CD4-positive, alpha-beta T cell treated with Interferon alpha-2 for 1 hour (primary cell): Measurements from ENCODE around the gene PLIN5.

Experiments used
- DNase-seq, 2 donors: peaks; one replicate each; pipeline ENCODE4 v3.0.0-alpha.2; 2020 to 2022

The PLIN5 gene

DNA sequence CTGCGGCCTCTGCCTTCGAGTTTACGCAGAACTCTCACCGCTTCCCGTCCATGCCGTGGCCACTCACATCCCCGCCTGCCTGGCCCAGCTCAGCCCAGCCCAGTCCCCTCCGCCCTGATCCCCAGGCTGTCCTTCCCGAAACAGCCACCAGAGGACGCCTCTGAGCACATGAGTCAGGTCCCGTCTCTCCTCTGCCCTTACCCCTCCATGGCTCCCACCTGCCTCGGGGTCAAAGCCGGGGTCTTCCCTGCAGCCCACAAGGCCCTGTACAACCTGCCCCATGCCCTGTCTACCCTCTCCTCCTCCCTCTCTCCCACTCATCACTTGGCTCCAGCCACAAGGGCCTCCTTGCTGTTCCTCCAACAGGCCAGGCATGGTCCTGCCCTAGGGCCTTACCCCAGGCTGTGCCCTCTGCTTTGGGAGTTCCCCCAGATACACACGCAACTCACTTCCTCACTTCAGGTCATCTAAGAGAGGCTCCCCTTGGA lies 32.6 kb upstream of the PLIN5 start:
- peak; percentile 57 to 61 for DNase-seq

DNA sequence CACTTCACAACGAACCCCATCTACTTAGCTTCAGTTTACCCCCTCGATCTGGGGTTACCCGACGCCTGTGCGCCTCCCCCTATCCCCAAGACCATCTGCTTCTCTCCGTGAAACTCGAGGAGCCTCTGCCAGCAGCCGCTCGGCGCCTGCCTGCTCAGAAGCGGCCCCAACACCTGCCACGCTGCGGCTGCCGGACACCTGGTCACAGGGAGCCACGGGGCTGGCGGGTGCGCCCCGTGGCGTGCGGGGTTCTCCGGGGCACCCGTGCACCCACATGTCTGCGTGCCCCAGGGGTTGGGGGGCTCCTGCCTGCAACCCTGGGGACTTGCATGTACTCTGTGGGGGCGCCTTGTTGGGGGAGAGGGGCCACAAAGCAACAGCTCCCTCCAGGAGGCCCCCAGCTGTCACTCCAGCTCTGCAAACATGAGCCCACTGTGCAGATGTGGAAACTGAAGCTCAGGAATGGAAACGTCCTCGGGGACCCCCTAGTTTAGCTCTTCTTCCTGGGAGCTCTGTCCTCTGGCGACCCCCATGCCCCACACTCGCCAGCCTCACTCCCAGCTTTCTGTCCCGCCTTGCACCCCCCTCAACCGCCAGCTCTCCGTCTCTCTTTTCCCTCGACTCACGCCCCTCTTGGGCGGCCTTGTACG lies 31.5 kb upstream of the PLIN5 start:
- DNase-seq = no peak

DNA sequence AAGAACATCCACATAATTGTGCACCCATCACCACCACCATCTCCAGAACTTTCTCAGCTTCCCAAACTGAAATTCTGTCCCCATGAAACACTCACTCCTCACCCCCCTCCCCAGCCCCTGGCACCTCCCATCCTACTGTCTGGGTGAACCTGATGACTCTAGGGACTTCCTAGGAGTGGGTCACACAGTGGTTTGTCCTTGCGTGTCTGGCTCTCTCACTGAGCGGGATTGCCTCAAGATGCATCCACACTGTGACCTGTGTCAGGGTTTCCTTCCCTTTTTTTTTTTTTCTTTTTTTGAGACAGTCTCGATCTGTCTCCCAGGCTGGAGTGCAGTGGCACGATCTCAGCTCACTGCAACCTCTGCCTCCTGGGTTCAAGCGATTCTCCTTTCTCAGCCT lies 28.5 kb upstream of the PLIN5 start:
- DNase-seq = peak in 1 of 2 donors; percentile 72

DNA sequence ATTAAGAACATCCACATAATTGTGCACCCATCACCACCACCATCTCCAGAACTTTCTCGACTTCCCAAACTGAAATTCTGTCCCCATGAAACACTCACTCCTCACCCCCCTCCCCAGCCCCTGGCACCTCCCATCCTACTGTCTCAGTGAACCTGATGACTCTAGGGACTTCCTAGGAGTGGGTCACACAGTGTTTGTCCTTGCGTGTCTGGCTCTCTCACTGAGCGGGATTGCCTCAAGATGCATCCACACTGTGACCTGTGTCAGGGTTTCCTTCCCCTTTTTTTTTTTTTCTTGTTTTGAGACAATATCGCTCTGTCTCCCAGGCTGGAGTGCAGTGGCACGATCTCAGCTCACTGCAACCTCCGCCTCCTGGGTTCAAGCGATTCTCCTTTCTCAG lies 27.1 kb upstream of the PLIN5 start:
- peak in 1 of 2 donors; percentile 72 for DNase-seq

DNA sequence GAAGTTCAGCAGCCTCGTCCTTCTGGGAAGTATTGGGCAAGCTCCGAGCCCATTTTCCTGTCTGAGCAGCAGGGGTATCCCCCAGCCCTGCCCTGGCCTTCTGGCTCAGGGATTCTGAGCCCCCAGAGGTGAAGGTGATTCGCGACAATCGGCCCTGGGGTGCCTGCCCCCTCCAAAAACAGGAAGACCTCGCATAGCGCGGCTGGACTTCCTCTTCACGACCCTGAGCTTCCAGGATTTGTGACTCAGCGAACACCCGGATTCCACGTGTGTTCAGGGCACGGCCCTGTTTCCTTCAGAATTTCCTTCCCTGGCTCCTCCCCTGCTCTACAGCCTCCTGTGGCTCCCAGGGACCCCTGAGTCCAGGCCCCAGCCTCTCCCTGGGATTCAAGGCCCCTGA lies 24.5 kb upstream of the PLIN5 start, which contains the start of gene SEMA6B:
TSS of gene SEMA6B (minus strand) at position 116 of the 400 bp plus-strand sequence. CDS start 1,227 bp downstream, outside the sequence.
- DNase-seq = peak in 1 of 2 donors; percentile 73

DNA sequence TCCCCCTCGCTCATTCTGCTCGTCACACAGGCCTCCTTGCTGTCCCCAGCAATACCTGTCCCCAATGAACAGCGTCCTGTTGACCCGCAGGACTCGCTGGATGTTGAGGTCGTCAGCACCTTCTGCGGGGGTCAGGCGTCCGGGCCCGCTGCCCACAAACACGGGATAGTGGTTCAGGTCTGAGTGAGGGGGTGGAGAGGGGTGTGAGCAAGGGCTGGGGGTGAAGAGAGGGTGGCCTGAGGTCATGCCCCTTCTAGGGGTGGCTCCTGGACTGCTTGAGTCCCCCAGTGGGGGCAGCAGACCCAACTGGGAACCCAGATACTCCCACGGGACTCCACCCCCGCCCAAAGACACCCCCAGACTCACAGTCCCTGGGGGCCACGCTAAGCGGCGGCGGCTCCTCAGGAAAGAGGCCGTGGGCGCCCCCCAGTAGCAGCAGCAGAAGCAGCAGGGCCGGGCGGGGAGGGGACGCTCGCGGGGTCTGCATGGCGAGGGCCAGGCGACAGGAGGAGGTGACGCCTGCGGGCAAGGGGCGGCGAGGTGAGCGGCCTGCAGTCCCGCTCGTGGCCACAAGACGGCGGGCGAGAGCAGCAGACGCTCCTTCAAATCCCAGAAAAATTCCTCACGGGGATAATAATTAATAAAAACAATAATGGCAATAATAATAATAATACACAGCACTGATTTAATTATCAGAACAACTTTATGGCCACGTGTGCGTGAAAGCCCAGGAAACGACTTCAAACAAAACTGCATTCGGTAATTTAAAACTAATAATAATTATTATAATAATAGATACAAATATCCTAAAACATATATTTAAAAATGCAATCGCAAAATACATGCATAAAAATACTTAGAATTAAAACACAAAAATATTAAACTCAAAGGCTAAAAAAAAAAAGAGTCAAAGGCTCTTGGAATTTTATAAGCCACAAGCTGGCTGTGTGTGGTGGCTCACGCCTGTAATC lies 23.2 kb upstream of the PLIN5 start:
- peak in 1 of 2 donors; percentile 23 for DNase-seq

DNA sequence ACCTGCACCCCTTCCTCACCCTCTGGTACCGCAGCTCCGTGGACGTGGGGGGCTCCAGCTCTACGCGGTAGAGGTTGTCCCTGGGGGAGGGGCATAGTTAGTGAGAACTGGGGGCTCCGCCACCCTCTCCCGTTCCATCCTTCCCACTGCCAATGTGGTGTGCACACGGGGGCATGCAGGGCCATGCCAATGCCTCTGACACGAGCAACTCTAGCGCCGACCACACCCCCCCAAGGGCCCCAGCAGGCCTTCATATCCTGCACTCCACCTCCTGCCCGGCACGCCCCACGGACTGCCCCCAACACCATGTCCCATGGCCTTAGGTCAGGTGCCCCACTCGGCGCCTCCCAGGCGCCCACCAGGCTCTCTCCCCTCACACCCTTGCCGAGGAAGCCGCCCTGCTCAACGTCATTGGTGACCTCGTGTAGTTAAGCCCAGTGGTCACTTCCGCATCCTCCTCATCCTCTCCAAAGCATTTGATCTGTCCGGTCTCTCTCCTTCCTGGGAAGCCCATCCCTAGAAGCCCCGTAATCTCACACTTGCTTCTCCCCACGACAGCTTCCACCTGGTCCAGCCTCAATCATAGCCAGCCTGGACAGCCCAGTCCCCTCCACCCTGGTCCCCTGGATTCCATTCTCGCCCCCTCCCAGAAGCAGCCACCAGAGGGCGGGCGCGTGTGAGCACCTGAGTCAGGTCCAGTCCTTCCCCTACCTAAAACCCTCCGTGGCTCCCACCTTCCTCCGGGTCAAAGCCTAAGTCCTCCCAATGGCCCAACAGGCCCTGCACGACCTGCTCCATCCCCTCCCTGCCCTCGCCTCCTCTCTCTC lies 22.3 kb upstream of the PLIN5 start:
- no peak for DNase-seq

DNA sequence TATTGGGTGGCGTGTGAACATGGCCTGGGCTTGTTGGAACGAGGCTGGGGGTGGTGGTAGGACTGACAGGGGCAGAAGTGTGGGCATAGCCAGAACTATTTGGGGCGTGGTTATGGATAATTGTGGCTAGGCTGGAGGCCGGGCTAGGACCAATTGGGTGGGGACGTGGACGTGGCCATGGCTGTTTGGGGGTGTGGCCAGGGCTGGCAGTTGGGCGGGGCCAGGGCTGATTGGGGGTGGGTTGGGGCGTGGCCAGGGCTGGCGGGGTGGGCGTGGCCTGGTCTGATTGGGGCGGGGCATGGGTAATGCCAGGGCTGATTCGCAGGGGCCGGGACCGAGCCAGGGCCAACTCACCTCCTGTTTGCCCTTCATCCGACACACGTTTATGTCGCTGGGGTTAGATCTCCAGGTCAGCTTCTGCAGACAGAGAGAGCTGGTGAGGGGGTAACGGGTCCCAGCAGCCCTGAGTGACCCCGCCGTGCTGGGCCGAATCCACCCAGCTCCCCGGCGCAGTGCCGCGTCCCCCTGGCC lies 21.6 kb upstream of the PLIN5 start:
- no peak for DNase-seq

DNA sequence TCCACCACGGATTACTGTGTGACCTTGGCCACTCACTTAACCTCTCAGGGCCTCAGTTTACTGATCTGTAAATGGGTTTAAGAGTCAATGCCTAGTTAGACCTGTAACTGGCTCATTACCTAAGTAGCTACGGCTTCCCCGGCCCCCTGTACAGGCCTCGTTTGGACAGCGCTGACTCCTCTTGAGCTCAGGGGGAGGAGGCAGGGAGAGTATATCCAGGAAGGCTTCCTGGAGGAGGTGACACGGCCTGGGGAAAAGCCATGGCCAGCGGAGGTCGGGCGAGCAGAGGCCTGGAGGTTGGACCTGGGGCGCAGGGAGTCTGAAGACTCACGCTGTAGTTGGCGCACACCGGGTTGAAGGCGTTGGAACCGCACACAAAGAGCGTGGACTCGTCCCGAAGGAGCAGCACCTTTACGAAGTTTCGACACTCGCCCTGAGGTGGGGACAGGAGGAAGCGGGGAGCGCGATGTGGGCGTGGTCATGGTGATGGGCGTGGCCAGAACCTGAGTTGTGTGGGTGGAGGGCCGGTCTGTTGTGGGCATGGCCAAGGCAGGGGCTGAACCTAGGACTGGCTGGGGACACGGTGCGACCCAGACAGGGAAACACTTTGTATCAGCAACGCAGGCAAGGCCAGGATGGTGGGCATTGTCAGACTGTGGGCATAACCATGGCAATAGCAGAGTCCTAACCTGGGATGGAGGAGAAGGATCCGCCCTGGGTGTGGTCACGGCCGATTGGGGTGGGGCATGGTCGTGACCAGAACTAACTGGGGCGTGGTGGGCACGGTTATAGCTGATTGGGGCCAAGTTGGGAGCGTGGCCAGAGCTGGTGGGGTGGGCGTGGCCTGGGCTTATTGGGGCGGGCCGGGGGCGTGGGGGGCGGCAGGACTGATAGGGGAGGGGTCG lies 20.9 kb upstream of the PLIN5 start:
- DNase-seq = no peak

DNA sequence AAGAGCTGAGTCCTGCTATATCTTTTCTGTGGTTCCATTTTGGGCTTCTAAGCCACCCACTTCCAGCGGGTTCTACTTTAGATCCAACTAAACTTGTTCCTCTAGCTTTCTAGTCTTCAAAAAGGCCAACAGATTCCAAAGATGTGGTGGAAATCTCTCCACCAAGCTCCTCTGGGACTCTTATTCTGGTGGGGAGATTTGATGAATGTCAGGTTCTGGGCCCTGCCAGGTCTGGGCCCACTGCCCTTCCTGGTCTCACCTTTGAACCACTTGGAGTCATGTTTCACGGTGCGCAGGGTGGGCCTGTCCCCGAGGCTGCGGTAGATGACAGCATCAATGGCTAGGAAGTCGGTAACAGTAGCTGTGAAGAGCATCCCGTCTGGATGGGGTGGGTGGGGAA lies 19.7 kb upstream of the PLIN5 start:
- no peak for DNase-seq

DNA sequence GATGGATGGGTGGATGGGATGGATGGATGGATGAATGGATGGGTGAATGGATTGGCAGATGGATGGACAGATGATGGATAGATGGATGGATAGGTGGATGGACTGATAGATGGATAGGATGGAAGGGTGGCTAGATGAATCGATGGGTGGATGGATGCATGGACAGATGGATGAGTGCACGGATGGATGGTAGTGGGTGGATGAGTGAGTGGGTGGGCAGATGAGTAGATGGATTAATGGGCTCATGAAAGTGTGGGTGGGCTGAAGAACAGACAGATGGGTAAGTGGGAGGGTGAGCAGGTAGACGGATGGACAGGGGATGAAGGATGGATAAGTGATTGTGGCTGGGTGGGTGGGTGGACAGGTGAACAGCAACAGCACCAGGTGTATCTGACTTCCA lies 18.8 kb upstream of the PLIN5 start:
- DNase-seq = no peak

DNA sequence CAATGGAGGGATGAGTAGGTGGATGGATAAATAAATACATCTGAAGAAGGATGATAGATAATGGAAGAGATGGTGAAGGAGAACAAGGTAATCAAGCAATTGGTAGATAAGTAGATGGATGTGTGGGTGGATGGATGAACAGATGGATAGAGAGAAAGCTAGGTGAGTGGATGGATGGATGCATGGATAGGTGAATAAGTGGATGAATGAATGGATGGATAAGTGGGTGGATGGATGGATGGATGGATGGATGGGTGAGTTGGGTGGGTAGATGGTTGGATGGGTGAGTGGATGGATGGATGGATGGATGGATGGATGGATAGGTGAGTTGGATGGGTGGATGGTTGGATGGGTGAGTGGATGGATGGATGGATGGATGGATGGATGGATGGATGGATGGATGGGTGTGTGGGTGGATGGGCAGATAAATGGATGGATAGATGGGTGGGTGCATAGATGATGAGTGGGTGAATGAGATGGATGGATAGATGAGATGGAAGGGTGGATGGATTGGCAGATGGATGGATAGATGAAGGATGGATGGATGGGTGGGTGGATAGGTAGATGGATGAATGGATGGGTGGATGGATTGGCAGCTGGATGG lies 18.2 kb upstream of the PLIN5 start:
- no peak for DNase-seq

DNA sequence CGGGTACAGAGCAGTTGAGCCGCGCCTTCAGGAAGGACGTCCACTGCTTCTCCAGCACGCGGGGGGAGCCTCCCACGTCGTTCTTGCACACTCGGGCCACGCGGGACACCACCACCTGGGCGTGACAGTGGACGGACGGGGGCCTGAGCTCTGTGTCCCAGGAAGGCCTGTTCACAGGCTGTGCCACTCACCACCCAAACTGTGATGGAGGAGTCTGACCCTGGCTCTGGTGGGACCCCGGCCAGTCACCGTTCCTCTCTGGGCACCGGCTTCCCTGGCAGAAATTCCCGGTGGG lies 17.4 kb upstream of the PLIN5 start:
- DNase-seq = no peak

DNA sequence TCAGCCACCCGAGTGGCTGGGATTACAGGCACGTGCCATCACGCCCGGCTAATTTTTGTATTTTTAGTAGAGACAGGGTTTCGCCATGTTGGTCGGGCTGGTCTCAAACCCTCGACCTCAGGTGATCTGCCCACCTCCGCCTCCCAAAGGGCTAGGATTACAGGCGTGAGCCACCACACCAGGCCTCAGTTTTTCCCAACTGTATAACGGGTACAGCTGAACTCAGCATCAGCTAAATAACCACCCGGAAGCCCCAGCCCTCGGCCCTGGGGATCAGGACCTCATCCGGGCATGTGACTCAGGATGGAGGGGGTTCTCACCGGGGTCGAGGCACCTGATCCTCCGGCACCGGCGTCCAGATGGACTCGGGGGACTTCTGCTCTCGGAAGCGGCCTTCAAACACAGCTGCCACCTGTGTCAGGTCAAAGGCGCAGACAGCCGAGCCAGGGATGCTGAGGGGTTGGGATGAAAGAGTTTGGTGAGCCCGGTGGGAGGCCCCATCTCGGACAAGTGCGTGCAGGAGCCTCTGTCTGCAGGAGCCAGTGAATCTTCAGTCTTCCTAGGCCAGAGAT lies 15.5 kb upstream of the PLIN5 start:
- no peak for DNase-seq

DNA sequence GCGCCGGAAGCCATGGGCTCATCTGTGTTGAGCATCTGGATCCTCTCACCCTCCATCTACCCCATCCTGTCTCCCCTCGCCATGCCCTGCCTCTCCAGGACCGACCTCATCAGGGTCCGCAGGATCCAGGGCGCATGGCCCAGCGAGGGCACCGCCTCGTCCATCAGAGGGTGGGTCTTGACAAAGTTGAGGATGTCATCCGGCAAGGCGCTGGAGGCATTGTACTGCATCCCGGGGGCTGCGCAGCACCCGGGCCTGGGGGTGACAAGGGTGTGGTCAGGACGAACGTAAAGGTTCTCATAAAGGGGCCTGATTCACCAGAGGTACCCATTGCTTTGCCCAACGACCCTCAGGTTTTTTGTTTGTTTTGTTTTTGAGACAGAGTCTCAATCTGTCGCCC lies 15.0 kb upstream of the PLIN5 start:
- no peak for DNase-seq

DNA sequence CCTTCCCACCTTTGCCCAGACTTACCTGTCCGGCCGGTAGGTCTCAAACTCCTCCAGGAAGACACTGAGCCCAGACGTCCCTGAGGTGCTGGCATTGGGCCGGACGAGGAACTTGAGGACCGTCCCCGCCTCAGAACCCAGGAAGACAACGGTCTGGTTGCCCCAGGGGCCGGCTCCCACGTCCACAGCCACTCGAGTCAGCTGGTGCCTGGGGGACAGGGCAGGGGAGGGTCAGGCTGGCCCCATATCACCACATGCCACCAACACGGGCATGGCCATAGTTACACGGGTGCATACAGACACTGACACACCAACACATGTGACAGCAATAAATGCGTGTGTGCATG lies 13.2 kb upstream of the PLIN5 start:
- DNase-seq = no peak

DNA sequence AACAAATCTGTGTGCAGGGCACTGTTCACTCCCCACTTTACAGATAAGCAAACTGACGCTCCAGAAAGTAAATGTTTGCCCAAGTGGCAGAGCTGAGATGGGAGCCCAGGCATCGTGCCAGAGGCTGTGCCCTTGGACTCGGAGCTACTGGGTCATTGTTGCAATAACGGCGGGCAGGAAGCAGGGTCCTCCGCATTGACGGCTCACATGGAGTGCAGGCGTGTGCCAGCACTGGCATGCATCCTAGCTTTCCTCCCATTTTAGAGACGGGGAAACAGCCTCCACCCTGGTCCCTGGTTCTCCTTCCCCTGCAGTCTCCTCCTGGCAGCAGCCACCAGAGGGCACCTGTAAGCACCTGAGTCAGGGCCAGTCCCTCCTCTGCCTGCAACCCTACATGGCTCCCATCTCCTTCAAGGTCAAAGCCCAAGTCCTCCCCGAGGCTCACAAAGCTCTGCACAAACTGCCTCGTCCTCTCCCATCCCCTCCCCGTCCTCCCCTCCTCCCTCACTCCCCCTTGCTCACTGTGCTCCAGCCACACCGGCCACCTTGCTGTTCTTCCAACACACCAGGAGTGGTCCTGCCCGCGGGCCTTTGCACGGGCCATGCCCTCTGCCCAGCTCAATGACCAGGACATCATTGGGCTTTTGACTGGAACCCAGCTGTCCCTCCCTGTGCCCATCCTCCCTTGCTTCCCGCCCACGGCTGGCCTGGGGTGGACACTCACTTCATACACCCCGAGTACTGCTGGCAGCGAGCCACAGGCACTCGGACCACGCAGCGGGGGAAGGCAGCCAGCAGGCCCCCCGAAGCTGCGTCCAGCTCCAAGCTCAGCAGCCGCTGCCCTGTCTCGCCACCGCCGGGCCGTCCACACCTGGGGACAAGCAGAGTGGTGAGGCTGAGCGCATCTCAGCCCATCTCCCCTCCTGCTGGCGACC lies 12.5 kb upstream of the PLIN5 start:
- DNase-seq = peak in 1 of 2 donors; percentile 27

DNA sequence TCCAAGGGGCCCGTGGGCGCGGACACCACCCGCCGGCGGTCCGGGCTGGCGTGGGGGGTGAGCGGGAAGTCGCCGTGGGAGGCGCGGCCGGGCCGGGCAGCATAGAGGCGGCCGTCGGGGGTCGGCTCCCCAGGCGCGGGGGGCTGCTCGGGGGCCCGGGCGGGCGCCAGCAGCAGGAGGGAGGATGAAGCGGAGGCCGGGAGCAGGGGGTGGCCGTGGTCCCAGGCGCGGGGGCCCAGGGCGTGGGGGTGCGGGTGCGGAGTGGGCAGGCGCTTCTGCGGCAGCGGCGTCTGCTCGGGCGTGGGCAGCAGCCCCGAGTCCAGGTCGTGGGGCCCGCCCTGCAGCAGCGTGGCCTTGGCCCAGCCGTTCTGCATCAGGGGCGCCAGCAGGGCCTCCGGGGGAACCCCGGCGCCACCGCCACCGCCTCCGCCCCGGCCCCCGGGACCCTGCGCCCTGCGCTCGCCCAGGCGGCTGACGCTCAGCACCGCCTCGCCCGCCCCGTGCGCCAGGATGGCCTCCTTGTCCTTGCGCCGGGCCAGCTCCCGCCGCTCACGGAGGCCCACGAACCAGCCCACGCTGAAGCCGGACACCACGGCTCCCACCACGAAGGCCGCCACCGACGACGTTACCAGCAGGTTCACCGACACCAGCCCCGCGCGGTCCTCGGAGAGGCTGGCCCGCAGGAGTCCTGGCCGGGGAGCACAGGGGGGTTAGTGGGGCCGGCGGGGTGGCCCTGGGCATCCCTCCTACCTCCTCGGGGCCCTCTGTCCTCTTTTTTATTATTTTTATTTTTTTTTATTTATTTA lies 9.0 kb upstream of the PLIN5 start:
- DNase-seq = no peak
